Ectodermal cell (in vitro differentiated cells): ENCODE data around the gene TFF2.

Source experiments
- H3K27ac ChIP-seq: 2 replicates; pipeline ENCODE4 v1.7.0; 2013; ENCODE audit warnings: mild to moderate bottlenecking, low read depth, low read length; ENCODE audit not compliant: insufficient read depth, poor library complexity, severe bottlenecking
- H3K27me3 ChIP-seq: 2 replicates; pipeline ENCODE4 v1.7.0; 2013; ENCODE audit warnings: mild to moderate bottlenecking, low read length; ENCODE audit not compliant: insufficient read depth, control insufficient read depth, poor library complexity, severe bottlenecking
- H3K36me3 ChIP-seq: one replicate; pipeline ENCODE4 v1.7.0; 2013; ENCODE audit warnings: low read length; ENCODE audit not compliant: control insufficient read depth, insufficient read depth
- H3K4me1 ChIP-seq: one replicate; pipeline ENCODE4 v1.7.0; 2013; ENCODE audit warnings: low read length; ENCODE audit not compliant: control insufficient read depth, insufficient read depth
- H3K4me3 ChIP-seq: 2 replicates; pipeline ENCODE4 v1.7.0; 2013; ENCODE audit warnings: low read depth, low read length, control low read depth; ENCODE audit not compliant: insufficient read depth
- H3K9me3 ChIP-seq: 2 replicates; pipeline ENCODE4 v1.7.0; 2013; ENCODE audit warnings: mild to moderate bottlenecking, low read length, moderate library complexity; ENCODE audit not compliant: control insufficient read depth
- WGBS, 2 experiments: methylation state at CpG; one replicate each; pipeline ENCODE4 v1.1.7; 2013; ENCODE audit warnings: missing lambda C conversion rate in 2 of 2; 5-methylcytosine and 5-hydroxymethylcytosine counted together

The TFF2 gene

DNA sequence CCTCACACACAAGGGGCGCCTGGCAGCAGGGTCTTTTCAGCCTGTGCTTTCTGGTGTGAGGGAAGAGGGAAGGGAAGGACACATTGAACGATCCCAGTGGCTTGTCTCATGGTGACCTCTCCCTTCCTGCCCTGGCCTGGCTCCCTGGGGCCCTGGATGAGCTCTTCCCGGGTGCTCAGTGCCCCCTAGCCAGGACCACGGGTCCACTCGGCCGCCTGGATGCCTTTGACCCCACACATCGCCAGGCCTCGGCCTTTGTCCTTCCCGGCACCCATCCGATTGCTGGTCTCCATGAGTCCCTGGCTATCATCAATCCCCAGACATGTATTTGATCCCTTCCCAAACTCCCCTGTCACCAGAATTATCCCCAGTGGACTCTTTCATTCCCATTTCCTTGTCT is 29.6 kb downstream of the TFF2 start:
- WGBS, 2 experiments: 91 to 93% methylated on average over 10 of the region's 10 CpGs
- Histone ChIP-seq H3K27ac (no peak overlapping the region), H3K27me3 (no peaks in the 10 kb centered on the region)

DNA sequence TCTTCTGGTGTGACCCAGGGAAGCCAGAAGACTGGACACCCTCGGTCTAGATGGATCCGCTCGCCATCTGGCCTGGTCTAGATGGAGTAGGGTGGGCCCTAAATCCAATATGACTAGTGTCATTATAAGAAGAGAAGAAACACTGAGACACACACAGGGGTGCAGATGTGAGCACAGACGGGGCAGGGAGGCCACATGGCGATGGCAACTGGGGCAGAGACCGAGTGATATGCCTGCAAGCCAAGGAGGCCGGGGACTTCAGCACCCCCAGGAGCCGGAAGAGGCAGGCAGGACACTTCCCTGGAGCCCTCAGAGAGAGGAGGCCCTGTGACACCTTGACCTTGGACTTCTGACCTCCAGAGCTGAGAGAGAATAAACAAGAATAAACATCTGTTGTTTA is 30.0 kb downstream of the TFF2 start:
- Histone ChIP-seq H3K27ac (no peak overlapping the region), H3K4me1 (peaks cover 12% of the 10 kb centered on the region), H3K4me3 (no peak overlapping the region), H3K36me3 (no peaks in the 10 kb centered on the region), H3K9me3 (no peaks in the 10 kb centered on the region), H3K27me3 (no peaks in the 10 kb centered on the region)
- 90 to 94% methylated on average over 8 of the region's 8 CpGs for WGBS, 2 experiments

More for the DNA sequence above, 29.6 kb downstream of the TFF2 start:
- Histone ChIP-seq H3K4me1 (peaks cover 10% of the 10 kb centered on the region), H3K36me3 (no peaks in the 10 kb centered on the region), H3K9me3 (no peaks in the 10 kb centered on the region), H3K4me3 (no peak overlapping the region)

DNA sequence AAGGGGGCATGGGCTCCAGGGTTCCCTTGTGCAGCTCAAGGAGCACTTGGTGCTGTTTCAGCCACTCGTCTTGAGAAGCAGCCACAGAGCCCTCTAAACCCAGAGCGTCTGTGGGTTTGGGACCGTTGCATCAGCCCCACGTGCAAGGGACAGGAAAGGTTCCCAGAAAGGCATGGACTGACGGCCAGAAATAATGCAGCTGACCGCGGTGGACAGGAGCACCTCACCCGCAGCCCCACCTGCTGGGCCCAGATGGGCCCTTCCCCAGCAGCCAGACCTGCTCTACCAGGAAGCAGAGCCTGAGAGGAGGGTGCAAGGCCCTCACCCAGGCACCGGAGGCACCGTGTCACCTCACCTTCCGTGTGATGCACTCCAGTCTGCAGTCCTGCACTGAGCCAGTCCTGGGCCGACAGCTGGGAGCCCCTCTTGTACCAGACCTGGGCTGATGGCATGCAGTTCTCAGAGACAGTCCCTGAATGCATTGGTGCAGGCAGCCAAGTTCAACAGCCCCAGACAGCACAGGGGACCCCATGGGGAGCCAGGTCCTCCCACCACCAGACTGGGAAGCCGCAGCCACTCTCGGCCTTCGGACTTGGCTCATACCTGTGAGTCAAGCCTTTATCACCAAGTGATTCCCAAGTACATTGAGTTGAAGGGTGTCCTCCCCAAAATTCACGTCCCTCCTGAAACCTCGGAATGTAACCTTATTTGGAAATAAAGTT is 30.8 kb downstream of the TFF2 start:
- Histone ChIP-seq H3K4me1 (peaks cover 19% of the 10 kb centered on the region), H3K4me3 (no peak overlapping the region), H3K36me3 (no peaks in the 10 kb centered on the region), H3K9me3 (no peaks in the 10 kb centered on the region), H3K27ac (no peak overlapping the region), H3K27me3 (no peaks in the 10 kb centered on the region)
- 88 to 90% methylated on average over 17 of the region's 17 CpGs for WGBS, 2 experiments

DNA sequence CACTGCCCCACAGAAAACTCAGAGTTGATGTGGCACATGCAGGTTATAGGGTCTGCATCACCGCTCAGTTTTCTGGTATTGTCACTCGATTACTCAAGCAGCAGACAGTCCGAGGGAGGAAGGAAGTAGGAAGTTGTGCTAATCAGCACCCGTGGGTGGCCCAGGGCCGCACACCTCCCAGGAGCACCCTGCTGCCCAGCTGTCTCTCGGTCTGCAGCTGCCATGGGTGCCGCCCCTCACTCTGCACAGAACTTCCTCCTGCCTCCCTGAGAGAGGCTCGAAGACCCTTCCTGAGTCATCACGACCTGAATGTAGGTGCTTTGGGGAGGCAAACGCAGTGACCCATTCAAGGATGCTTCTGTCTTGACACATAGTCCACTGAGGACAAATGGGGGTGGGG is 31.4 kb downstream of the TFF2 start:
- 93 to 98% methylated on average over 10 of the region's 10 CpGs for WGBS, 2 experiments
- Histone ChIP-seq H3K27me3 (no peaks in the 10 kb centered on the region), H3K4me1 (peaks cover 20% of the 10 kb centered on the region), H3K36me3 (no peaks in the 10 kb centered on the region), H3K4me3 (no peak overlapping the region), H3K27ac (no peak overlapping the region), H3K9me3 (no peaks in the 10 kb centered on the region)

DNA sequence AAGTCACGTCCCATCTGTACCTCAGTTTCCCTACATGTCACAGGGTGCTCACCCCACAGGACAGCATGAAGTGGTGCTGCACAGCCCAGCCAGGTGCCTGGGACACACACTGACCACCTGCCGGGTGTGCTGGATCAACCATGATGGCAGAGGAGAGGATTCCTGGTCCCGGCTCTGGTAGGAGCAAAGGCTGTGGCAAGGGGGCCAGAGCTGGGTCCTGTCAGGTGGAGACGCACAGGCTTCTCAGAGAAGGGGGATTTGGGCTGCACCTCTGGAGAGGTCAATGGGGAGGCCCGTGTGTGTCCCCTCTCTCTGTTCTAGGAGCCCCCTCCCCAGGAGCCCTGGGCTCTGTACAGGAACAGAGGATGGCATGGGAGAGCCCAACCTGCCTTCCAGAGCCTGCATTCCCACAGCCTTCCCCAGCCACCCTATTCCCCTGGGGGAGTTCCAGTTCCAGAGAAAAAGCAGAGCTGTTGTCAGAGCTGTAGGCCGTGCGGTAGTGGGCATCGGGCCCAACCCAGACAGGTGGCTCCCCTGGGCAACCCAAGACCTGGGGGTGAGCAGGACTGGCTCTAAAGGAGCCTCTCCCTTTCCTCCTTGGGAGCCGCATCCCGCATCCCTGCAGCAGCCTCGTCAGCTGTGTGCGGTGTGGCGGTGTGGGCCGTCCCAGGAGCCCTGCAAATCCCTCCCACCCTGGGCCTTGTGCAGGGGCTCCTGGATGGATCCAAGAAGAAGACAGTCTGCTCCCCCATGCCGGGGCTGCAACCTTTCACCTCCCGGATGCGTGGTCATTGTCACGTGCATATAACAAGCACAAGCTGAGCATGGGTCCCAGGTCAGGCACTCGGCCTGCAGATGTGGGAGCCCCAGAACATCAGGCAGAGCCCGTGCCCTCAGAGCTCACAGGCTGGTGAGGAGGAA is 32.7 kb downstream of the TFF2 start:
- 88% methylated on average over 20 of the region's 20 CpGs for WGBS, 2 experiments
- H3K36me3 ChIP-seq: no peaks in the 10 kb centered on the region
- H3K4me1 ChIP-seq: peaks cover 32% of the 10 kb centered on the region
- H3K27me3 ChIP-seq: no peaks in the 10 kb centered on the region
- H3K27ac ChIP-seq: no peak overlapping the region
- no peaks in the 10 kb centered on the region for H3K9me3 ChIP-seq
- H3K4me3 ChIP-seq: no peak overlapping the region

DNA sequence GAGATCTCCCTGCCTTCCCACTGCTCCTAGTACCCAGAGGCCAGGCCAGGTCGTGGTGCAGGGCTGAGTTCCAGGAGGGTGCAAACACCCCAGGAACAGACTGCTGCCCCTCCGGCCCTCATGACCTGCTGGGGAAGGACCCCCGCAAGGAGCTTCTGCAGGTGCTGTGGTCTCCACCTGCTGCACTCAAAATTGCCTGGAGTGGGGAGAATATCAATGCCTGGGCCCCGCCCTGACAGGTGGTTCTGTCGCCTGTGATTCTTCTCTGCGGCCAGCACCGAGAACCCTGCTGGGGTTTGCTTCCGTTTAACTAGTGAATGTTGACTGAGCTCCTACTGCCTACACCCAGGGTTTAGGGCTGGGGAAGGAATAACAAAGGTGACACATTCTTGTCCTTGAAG is 33.5 kb downstream of the TFF2 start:
- no peak overlapping the region for H3K4me3 ChIP-seq
- H3K4me1 ChIP-seq: peaks cover 37% of the 10 kb centered on the region
- WGBS, 2 experiments: 63 to 68% methylated on average over 8 of the region's 8 CpGs
- H3K9me3 ChIP-seq: no peaks in the 10 kb centered on the region
- no peak overlapping the region for H3K27ac ChIP-seq
- H3K27me3 ChIP-seq: no peaks in the 10 kb centered on the region
- H3K36me3 ChIP-seq: no peaks in the 10 kb centered on the region

DNA sequence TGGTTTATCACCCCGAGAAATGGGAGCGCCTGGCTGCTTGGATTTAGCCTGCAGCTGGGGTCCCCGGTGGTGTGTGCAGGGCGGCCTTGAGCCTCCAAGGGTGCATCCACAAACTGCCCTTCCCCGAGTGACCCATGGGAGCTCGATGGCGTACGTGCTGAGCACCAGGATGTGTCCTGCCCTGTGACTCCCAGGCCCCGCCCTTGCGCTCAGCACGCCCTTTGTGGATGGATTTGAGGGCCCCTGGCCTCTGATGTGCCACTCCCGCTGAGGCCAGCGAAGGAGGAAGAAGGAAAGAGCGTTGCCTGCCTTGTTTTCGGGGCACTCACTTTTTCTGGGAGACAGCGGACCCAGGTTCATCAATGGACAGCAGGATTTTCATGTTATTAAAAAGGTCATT is 33.9 kb downstream of the TFF2 start:
- Histone ChIP-seq H3K27me3 (no peaks in the 10 kb centered on the region), H3K27ac (no peak overlapping the region), H3K36me3 (no peaks in the 10 kb centered on the region), H3K4me3 (no peak overlapping the region), H3K9me3 (no peaks in the 10 kb centered on the region), H3K4me1 (peaks cover 37% of the 10 kb centered on the region)
- WGBS, 2 experiments: 89% methylated on average over 16 of the region's 16 CpGs

DNA sequence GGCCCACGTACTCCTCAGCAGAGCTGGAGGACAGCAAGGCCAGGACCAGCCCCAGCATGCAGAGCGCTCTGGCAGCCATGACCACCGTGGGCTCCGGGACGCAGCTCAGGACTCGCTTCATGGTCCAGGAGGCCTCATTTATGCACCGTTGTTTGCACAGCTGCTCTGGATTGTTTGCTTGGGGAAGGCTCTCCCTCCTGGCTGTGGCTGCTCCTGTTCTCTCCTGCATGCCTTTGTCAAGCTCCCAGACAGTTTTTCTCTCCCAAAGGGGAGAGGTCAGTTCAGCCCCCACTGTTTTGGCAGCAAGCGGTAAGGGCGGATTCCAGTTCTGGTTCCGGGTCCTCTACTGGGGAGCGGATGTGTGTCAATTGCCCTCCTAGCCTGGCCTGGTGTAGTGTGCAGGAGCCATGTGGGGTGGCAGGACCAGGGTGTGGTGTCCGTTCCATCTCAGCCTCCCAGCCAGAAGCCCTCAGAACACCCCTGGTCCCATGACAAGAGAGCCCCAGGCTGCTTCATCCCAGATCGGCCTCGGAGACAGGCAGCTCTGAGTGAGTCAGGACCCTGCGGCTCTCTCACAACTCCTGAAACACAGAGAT is 35.4 kb downstream of the TFF2 start, which contains the start of gene TFF3:
Gene TFF3 (minus strand): TSS at position 114 of the 596 bp plus-strand sequence. CDS start 35 bp downstream, at position 79.
- Histone ChIP-seq H3K4me1 (peaks cover 42% of the 10 kb centered on the region), H3K27ac (no peak within 1 kb of the TSS)

DNA sequence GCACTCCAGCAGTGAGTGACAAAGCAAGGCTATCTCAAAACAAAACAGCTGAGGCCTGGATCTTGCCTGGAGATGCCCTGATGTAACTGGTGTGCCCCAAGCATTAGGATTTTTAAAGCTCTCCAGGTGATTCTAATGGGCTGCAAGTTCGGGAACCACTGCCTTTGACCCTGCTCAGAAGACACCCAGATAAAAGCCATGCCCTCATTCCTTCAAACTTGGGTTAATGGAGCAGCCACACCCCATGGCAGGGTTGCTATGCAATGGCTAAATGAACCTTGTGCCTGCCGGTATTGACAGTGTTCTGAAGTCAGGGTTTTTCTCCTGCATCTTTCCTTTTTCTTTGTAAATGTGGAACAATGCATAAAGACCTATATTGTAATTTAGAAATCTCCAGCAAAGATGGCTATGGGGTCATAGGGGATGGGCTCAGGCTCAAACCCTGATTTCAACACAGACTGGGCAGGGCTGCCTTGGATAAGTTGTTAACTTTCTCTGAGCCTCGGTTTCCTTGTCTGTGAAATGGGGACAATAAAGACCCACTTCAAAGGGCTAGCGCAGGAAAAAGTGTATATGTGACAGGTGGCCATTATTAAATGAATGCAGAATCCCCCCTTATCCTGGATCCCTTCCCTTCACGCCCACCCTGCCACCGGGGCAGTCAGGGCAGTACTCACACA is 36.0 kb downstream of the TFF2 start:
- H3K4me1 ChIP-seq: peaks cover 47% of the 10 kb centered on the region
- H3K9me3 ChIP-seq: no peaks in the 10 kb centered on the region
- no peaks in the 10 kb centered on the region for H3K36me3 ChIP-seq
- H3K4me3 ChIP-seq: no peak overlapping the region
- H3K27ac ChIP-seq: no peak overlapping the region
- H3K27me3 ChIP-seq: peaks cover 6% of the 10 kb centered on the region
- 88 to 91% methylated on average over 6 of the region's 6 CpGs for WGBS, 2 experiments

More for the DNA sequence above, 35.4 kb downstream of the TFF2 start, which contains the start of gene TFF3:
- H3K36me3 ChIP-seq: no peaks in the 10 kb centered on the region
- WGBS, 2 experiments: 73 to 79% methylated on average over 14 to 15 of the region's 15 CpGs
- H3K27me3 ChIP-seq: peaks cover under 1% of the 10 kb centered on the region
- H3K9me3 ChIP-seq: no peaks in the 10 kb centered on the region
- no peak within 1 kb of the TSS for H3K4me3 ChIP-seq
